CD8-positive, alpha-beta memory T cell (primary cell): ENCODE results near the gene GGACT. TPM values are rescaled to one million over a fixed set of nuclear protein-coding genes. Genes with fewer than 3 reads are reported as not detected.

ENCODE experiments used
- CTCF ChIA-PET: fragments of 350-600 bp; sonication (Branson Sonifier 250); formaldehyde crosslinking; loops from one replicate; lab custom pipeline; 2021; ENCODE audit warnings: antibody characterized with exemption; lab: Charles Lee
- POLR2A ChIA-PET: fragments of 350-600 bp; sonication (Branson Sonifier 250); formaldehyde crosslinking; loops from one replicate; lab custom pipeline; 2021; ENCODE audit warnings: antibody characterized with exemption; lab: Charles Lee
- DNase-seq, 5 donors: peaks; one replicate each; pipeline versions ENCODE4 v3.0.0 to v3.0.0-alpha.2; 2020 to 2022; ENCODE audit warnings: mixed read lengths in 1 of 5
- H3K27ac ChIP-seq: one replicate; pipeline ENCODE4 v1.7.0; 2013; ENCODE audit warnings: low read depth, mild to moderate bottlenecking, low read length, moderate library complexity
- H3K27me3 ChIP-seq: 2 replicates; pipeline ENCODE4 v1.7.0; 2013; ENCODE audit warnings: low read length, mild to moderate bottlenecking; ENCODE audit not compliant: insufficient read depth, poor library complexity, severe bottlenecking
- H3K36me3 ChIP-seq: 2 replicates; pipeline ENCODE4 v1.7.0; 2013; ENCODE audit warnings: mild to moderate bottlenecking, low read length, moderate library complexity; ENCODE audit not compliant: insufficient read depth
- H3K4me1 ChIP-seq: 2 replicates; pipeline ENCODE4 v1.7.0; 2013; ENCODE audit warnings: mild to moderate bottlenecking, low read length, moderate library complexity; ENCODE audit not compliant: insufficient read depth
- H3K4me3 ChIP-seq: 2 replicates; pipeline ENCODE4 v1.7.0; 2013; ENCODE audit warnings: mild to moderate bottlenecking, low read length
- H3K9me3 ChIP-seq: 2 replicates; pipeline ENCODE4 v1.7.0; 2013; ENCODE audit warnings: mild to moderate bottlenecking, low read length
- H3K27ac Mint-ChIP-seq, 8 donors: one replicate each; pipeline ENCODE4 v1.8.0; 2020 to 2021; ENCODE audit warnings: mixed read lengths in 8 of 8, mild to moderate bottlenecking in 6 of 8, inconsistent platforms in 3 of 8, moderate library complexity in 3 of 8
- H3K27me3 Mint-ChIP-seq, 2 donors: one replicate each; pipeline ENCODE4 v1.8.0; 2020 to 2021; ENCODE audit warnings: mixed read lengths in 2 of 2, mild to moderate bottlenecking in 1 of 2, moderate library complexity in 1 of 2
- H3K36me3 Mint-ChIP-seq, 3 donors: one replicate each; pipeline ENCODE4 v1.8.0; 2020 to 2021; ENCODE audit warnings: mixed read lengths in 3 of 3, inconsistent platforms in 1 of 3, mild to moderate bottlenecking in 1 of 3
- H3K4me1 Mint-ChIP-seq, 3 donors: one replicate each; pipeline ENCODE4 v1.8.0; 2020 to 2021; ENCODE audit warnings: mixed read lengths in 3 of 3, inconsistent platforms in 1 of 3, mild to moderate bottlenecking in 1 of 3
- H3K4me3 Mint-ChIP-seq, 7 donors: one replicate each; pipeline ENCODE4 v1.8.0; 2020 to 2021; ENCODE audit warnings: mixed read lengths in 7 of 7, mild to moderate bottlenecking in 6 of 7, moderate library complexity in 4 of 7, inconsistent platforms in 2 of 7
- H3K9me3 Mint-ChIP-seq, 5 donors: one replicate each; pipeline ENCODE4 v1.8.0; 2020 to 2022; ENCODE audit warnings: mixed read lengths in 5 of 5, mild to moderate bottlenecking in 3 of 5, moderate library complexity in 2 of 5, inconsistent platforms in 1 of 5
- polyA plus RNA-seq: library from polyadenylated mRNA; unstranded; fragments of 300-500 nt; fragmentation: Illumina TruSeq; gene quantifications from one replicate; pipeline ENCODE4 v1.2.3, GENCODE V29; 2021
- total RNA-seq, 2 experiments: library from RNA; stranded (reverse); gene quantifications; one replicate each; pipeline ENCODE4 v1.2.3, GENCODE V29; 2021

GGACT gene
- total and polyA plus RNA-seq, 3 experiments from 2014 or later, result 4.9 to 9.2 (median 5.7) TPM

DNA sequence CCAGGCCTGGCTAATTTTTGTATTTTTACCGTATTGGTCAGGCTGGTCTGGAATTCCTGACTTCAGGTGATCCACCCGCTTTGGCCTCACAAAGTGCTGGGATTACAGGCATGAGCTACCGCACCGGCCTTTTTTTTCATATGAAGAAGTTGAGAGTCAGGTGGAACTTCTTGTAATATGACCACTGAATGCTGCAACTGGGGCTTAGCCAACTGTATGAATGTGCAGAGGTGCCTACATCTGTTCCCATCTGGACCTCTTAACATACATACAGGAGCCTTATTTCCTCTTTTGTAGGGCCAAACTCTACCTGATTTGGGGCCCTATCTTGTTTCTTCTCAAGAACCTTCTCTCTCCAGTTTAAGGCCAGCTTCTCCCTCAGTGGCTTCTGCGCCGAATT, 11.9 kb upstream of the GGACT start:
- Histone ChIP-seq H3K36me3 (no peaks in the 10 kb centered on the region), H3K27me3 (no peaks in the 10 kb centered on the region), H3K4me3 (no peak overlapping the region), H3K9me3 (no peaks in the 10 kb centered on the region), H3K27ac (peak overlapping the region; percentile 16), H3K4me1 (no peaks in the 10 kb centered on the region)
- ChIA-PET POLR2A (no interaction called here), CTCF (interaction anchor here (2.2 kb wide), 1 partner anchor 11 kb away, joined by 8 read pairs; the partner anchor contains the start of gene GGACT)
- Mint-ChIP-seq H3K36me3 (peaks cover 7 to 19% (median 8%) of the 10 kb centered on the region in 3 donors), H3K27me3 (peaks cover 0 to 10% of the 10 kb centered on the region in 2 donors), H3K27ac (peak overlapping the region in 1 of 8 donors; percentile 37), H3K4me1 (no peaks in the 10 kb centered on the region), H3K4me3 (no peak overlapping the region), H3K9me3 (no peaks in the 10 kb centered on the region)
- no peak for DNase-seq

DNA sequence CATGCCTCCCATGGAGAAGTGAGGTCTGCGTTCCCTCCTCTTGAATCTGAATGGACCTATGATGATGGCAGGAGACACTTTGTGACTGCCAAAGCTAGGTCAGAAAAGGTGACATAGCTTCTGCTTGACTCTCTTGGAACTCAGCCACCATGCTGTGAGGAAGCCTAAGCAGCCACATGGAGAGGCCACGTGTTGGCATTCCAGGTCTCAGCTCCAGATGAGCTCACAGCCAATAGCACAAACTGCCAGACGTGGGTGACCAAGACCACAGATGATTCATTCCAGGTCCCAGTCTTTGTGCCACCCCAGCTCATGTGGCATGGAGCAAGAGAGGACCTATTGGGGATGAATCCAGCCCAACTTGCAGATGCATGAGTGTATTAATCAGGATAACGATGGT, 8.7 kb upstream of the GGACT start:
- H3K4me3 ChIP-seq, result no peak overlapping the region
- no peak overlapping the region for H3K27ac Mint-ChIP-seq
- no peaks in the 10 kb centered on the region for H3K4me1 Mint-ChIP-seq
- no peaks in the 10 kb centered on the region for H3K9me3 ChIP-seq
- H3K27ac ChIP-seq, result no peak overlapping the region
- no peak overlapping the region for H3K4me3 Mint-ChIP-seq
- H3K4me1 ChIP-seq, result no peaks in the 10 kb centered on the region
- peaks cover 0 to 10% of the 10 kb centered on the region in 2 donors for H3K27me3 Mint-ChIP-seq
- H3K36me3 ChIP-seq, result no peaks in the 10 kb centered on the region
- H3K27me3 ChIP-seq, result no peaks in the 10 kb centered on the region
- H3K36me3 Mint-ChIP-seq, result peaks cover 0 to 7% (median 0%) of the 10 kb centered on the region in 3 donors
- ChIA-PET POLR2A (no interaction called here), CTCF (interaction anchor here (1.6 kb wide), 1 partner anchor 77 kb away, joined by 3 read pairs; the partner anchor contains the start of gene TMTC4)
- no peak for DNase-seq
- H3K9me3 Mint-ChIP-seq, result no peaks in the 10 kb centered on the region

GRCh38 chr13:100596516-100596915, 7.9 kb upstream of the GGACT start:
- no peaks in the 10 kb centered on the region for H3K36me3 ChIP-seq
- H3K9me3 ChIP-seq, result no peaks in the 10 kb centered on the region
- H3K4me1 ChIP-seq, result no peaks in the 10 kb centered on the region
- H3K27ac ChIP-seq, result no peak overlapping the region
- no peaks in the 10 kb centered on the region for H3K27me3 ChIP-seq
- ChIA-PET POLR2A (no interaction called here), CTCF (interaction anchor here (1.6 kb wide), 1 partner anchor 78 kb away, joined by 3 read pairs; the partner anchor contains the start of gene TMTC4)
- Mint-ChIP-seq H3K4me3 (no peak overlapping the region), H3K27me3 (peaks cover 0 to 10% of the 10 kb centered on the region in 2 donors), H3K4me1 (no peaks in the 10 kb centered on the region), H3K27ac (no peak overlapping the region), H3K9me3 (no peaks in the 10 kb centered on the region), H3K36me3 (peaks cover 0 to 7% (median 0%) of the 10 kb centered on the region in 3 donors)
- no peak overlapping the region for H3K4me3 ChIP-seq
- DNase-seq, result no peak

GRCh38 chr13:100594731-100595130, 6.1 kb upstream of the GGACT start:
- no peaks in the 10 kb centered on the region for H3K9me3 ChIP-seq
- Mint-ChIP-seq H3K4me1 (no peaks in the 10 kb centered on the region), H3K4me3 (no peak overlapping the region), H3K27ac (no peak overlapping the region), H3K9me3 (no peaks in the 10 kb centered on the region), H3K36me3 (peaks cover 0 to 7% (median 0%) of the 10 kb centered on the region in 3 donors), H3K27me3 (peaks cover 0 to 10% of the 10 kb centered on the region in 2 donors)
- no peaks in the 10 kb centered on the region for H3K27me3 ChIP-seq
- H3K4me1 ChIP-seq, result no peaks in the 10 kb centered on the region
- CTCF ChIA-PET, result no interaction called here
- H3K36me3 ChIP-seq, result no peaks in the 10 kb centered on the region
- POLR2A ChIA-PET, result no interaction called here
- H3K27ac ChIP-seq, result no peak overlapping the region
- no peak overlapping the region for H3K4me3 ChIP-seq
- no peak for DNase-seq

GRCh38 chr13:100594255-100594654, 5.7 kb upstream of the GGACT start:
- H3K9me3 Mint-ChIP-seq, result no peaks in the 10 kb centered on the region
- H3K27ac ChIP-seq, result no peak overlapping the region
- peaks cover 0 to 7% (median 0%) of the 10 kb centered on the region in 3 donors for H3K36me3 Mint-ChIP-seq
- ChIA-PET POLR2A (no interaction called here), CTCF (no interaction called here)
- H3K27ac Mint-ChIP-seq, result no peak overlapping the region
- H3K4me1 ChIP-seq, result peaks cover 1% of the 10 kb centered on the region
- peaks cover 0 to 10% of the 10 kb centered on the region in 2 donors for H3K27me3 Mint-ChIP-seq
- H3K9me3 ChIP-seq, result no peaks in the 10 kb centered on the region
- H3K4me3 ChIP-seq, result no peak overlapping the region
- no peaks in the 10 kb centered on the region for H3K27me3 ChIP-seq
- H3K4me1 Mint-ChIP-seq, result peaks cover 1 to 4% (median 4%) of the 10 kb centered on the region in 3 donors
- H3K4me3 Mint-ChIP-seq, result no peak overlapping the region
- DNase-seq, result no peak
- no peaks in the 10 kb centered on the region for H3K36me3 ChIP-seq

GRCh38 chr13:100589178-100589725, 663 bp upstream of the GGACT start:
- no peak for DNase-seq
- Mint-ChIP-seq H3K27ac (peak overlapping the region; percentile 71 to 94 (median 82)), H3K36me3 (peaks cover 0 to 2% (median 2%) of the 10 kb centered on the region in 3 donors), H3K4me3 (peak overlapping the region; percentile 81 to 91 (median 86)), H3K4me1 (peaks cover 35 to 43% (median 42%) of the 10 kb centered on the region in 3 donors), H3K9me3 (no peaks in the 10 kb centered on the region), H3K27me3 (no peaks in the 10 kb centered on the region)
- ChIA-PET POLR2A (interaction anchor here (1.1 kb wide), 1 partner anchor 85 kb away, joined by 9 read pairs; the partner anchor contains the start of gene TMTC4), CTCF (interaction anchor here (0.7 to 3.5 kb wide), 8 partner anchors 11 to 933 kb away, joined by 3 to 47 read pairs (median 6); partner anchors contain the start of gene TMTC4)
- no peak overlapping the region for H3K27ac ChIP-seq
- H3K4me1 ChIP-seq, result peaks cover 35% of the 10 kb centered on the region
- H3K4me3 ChIP-seq, result peak overlapping the region; percentile 32
- H3K9me3 ChIP-seq, result no peaks in the 10 kb centered on the region
- H3K36me3 ChIP-seq, result no peaks in the 10 kb centered on the region
- no peaks in the 10 kb centered on the region for H3K27me3 ChIP-seq

GRCh38 chr13:100584896-100585295, 3.7 kb downstream of the GGACT start:
- CTCF ChIA-PET, result interaction anchor here (1.3 to 3.0 kb wide), 3 partner anchors 11 to 88 kb away, joined by 3 to 17 read pairs (median 4); no protein-coding TSS in a partner anchor
- Mint-ChIP-seq H3K4me3 (peak overlapping the region in 3 of 7 donors; percentile 19 to 57 (median 22)), H3K4me1 (peaks cover 50 to 65% (median 62%) of the 10 kb centered on the region in 3 donors), H3K27me3 (no peaks in the 10 kb centered on the region), H3K27ac (peak overlapping the region in 6 of 8 donors; percentile 15 to 70 (median 59)), H3K9me3 (no peaks in the 10 kb centered on the region), H3K36me3 (peaks cover 3 to 26% (median 11%) of the 10 kb centered on the region in 3 donors)
- DNase-seq, result peak in 2 of 5 donors; percentile 7 to 60
- no peak overlapping the region for H3K4me3 ChIP-seq
- POLR2A ChIA-PET, result no interaction called here
- H3K36me3 ChIP-seq, result no peaks in the 10 kb centered on the region
- no peaks in the 10 kb centered on the region for H3K9me3 ChIP-seq
- H3K4me1 ChIP-seq, result peaks cover 62% of the 10 kb centered on the region
- no peak overlapping the region for H3K27ac ChIP-seq
- H3K27me3 ChIP-seq, result no peaks in the 10 kb centered on the region

GRCh38 chr13:100581504-100581903, 7.1 kb downstream of the GGACT start:
- H3K27ac Mint-ChIP-seq, result peak overlapping the region in 1 of 8 donors; percentile 7
- POLR2A ChIA-PET, result no interaction called here
- H3K27me3 Mint-ChIP-seq, result no peaks in the 10 kb centered on the region
- CTCF ChIA-PET, result no interaction called here
- Histone ChIP-seq H3K27ac (no peak overlapping the region), H3K9me3 (no peaks in the 10 kb centered on the region), H3K36me3 (no peaks in the 10 kb centered on the region), H3K4me1 (peaks cover 40% of the 10 kb centered on the region), H3K4me3 (no peak overlapping the region), H3K27me3 (no peaks in the 10 kb centered on the region)
- H3K9me3 Mint-ChIP-seq, result no peaks in the 10 kb centered on the region
- peaks cover 27 to 41% (median 36%) of the 10 kb centered on the region in 3 donors for H3K4me1 Mint-ChIP-seq
- H3K36me3 Mint-ChIP-seq, result peaks cover 12 to 43% (median 20%) of the 10 kb centered on the region in 3 donors
- no peak overlapping the region for H3K4me3 Mint-ChIP-seq
- DNase-seq, result no peak
